ENCODE results near the gene PLPP2. TPM values are rescaled to one million over a fixed set of nuclear protein-coding genes. Genes with fewer than 3 reads are reported as not detected.

PLPP2 gene
- total and polyA plus RNA-seq, 9 of the 15 experiments (the other 6 are each of a cell fraction or from before 2014, with no cell fraction given): 0.51 to 4.4 (median 2.2) TPM; not detected in 1

GRCh38 chr19:283395-283794 lies 7.8 kb downstream of the PLPP2 start:
- Histone ChIP-seq H3K27ac (ENCODE audit: extremely low read depth, low read depth, low read length) (no peak overlapping the region), H3K9me3 (replicated peaks; ENCODE audit: control insufficient read depth, insufficient read depth, low read depth, low read length) (no peaks in the 10 kb centered on the region), H4K20me1 (replicated peaks; ENCODE audit: control insufficient read depth, insufficient read depth, low read length) (0 out of 2 replicates have a peak, but pooled peaks cover 8% of the 10 kb centered on the region), H3K4me2 (ENCODE audit: insufficient read depth, low read length) (no peak overlapping the region), H2AFZ (ENCODE audit: low read depth, low read length) (no peak overlapping the region), H3K4me1 (replicated peaks in 1 of 2; ENCODE audit: control insufficient read depth in 2 of 2, insufficient read depth in 2 of 2, low read length in 2 of 2) (peaks cover 0 to 21% of the 10 kb centered on the region in 2 experiments; a peak in 1 of 5 replicates), H3K9me1 (ENCODE audit: control insufficient read depth, insufficient read depth, low read length) (no peaks in the 10 kb centered on the region), H3K4me3 (no peak overlapping the region), H3K79me2 (ENCODE audit: control insufficient read depth, insufficient read depth, low read length) (no peaks in the 10 kb centered on the region), H3K27me3 (ENCODE audit: control insufficient read depth in 2 of 2, insufficient read depth in 2 of 2, low read length in 2 of 2) (peaks cover 0 to 7% of the 10 kb centered on the region in 2 experiments; a peak in 2 of 5 replicates), H3K9ac (ENCODE audit: insufficient read depth in 1 of 2, low read depth in 2 of 2, low read length in 2 of 2) (0 out of 4 replicates have a peak overlapping the region, but pooled peaks of 1 of the 2 experiments have one; percentile 53), H3K36me3 (ENCODE audit: control insufficient read depth, insufficient read depth, low read length) (no peaks in the 10 kb centered on the region)
- DNase-seq (ENCODE audit: extremely low read depth in 1 of 4, low spot score in 3 of 4) (peak in 1 of 4 experiments; percentile 8), FAIRE-seq (no peak), ATAC-seq (no peak)
- POLR2A ChIA-PET: interaction anchor here (0.6 kb wide), 1 partner anchor 9 kb away, joined by 3 read pairs; no protein-coding TSS in a partner anchor
- BruUV-seq (replicated peaks): no TSS peak
- intact Hi-C loops (cut with micrococcal nuclease): no loop called here
- CTCF ChIA-PET (ENCODE audit: low intra/inter-chr PET ratio): no interaction called here
- in situ Hi-C loops (cut with MboI): no loop called here
- WGBS (ENCODE audit: insufficient coverage, low coverage, missing lambda C conversion rate): 71% methylated on average over 8 of the region's 10 CpGs
- TF ChIP-seq HMG20B (CRISPR knock-in tag; IDR thresholded peaks at IDR 0.05): no peak

- no peaks in the 10 kb centered on the region for H3K79me2 ChIP-seq (ENCODE audit: control insufficient read depth, insufficient read depth, low read length)
- intact Hi-C loops (cut with micrococcal nuclease): no loop called here
- FAIRE-seq: no peak
Observed at GRCh38 chr19:282501-282900, 8.7 kb downstream of the PLPP2 start.

More at GRCh38 chr19:282501-282900, 8.7 kb downstream of the PLPP2 start:
- no peak overlapping the region for H3K4me2 ChIP-seq (ENCODE audit: insufficient read depth, low read length)
- ChIA-PET POLR2A (interaction anchor here (0.6 to 1.1 kb wide), 2 partner anchors 10 to 19 kb away, joined by 3 to 4 read pairs; no protein-coding TSS in a partner anchor), CTCF (ENCODE audit: low intra/inter-chr PET ratio) (no interaction called here)
- H3K27me3 ChIP-seq (ENCODE audit: control insufficient read depth in 2 of 2, insufficient read depth in 2 of 2, low read length in 2 of 2): peaks cover 0 to 13% of the 10 kb centered on the region in 2 experiments; a peak in 3 of 5 replicates
- no peaks in the 10 kb centered on the region for H3K9me1 ChIP-seq (ENCODE audit: control insufficient read depth, insufficient read depth, low read length)
- no TSS peak for BruUV-seq (replicated peaks)
- no peaks in the 10 kb centered on the region for H3K9me3 ChIP-seq (replicated peaks; ENCODE audit: control insufficient read depth, insufficient read depth, low read depth, low read length)
- no peak overlapping the region for H3K27ac ChIP-seq (ENCODE audit: extremely low read depth, low read depth, low read length)
- peaks cover 0 to 19% of the 10 kb centered on the region in 2 experiments; a peak in 1 of 5 replicates for H3K4me1 ChIP-seq (replicated peaks in 1 of 2; ENCODE audit: control insufficient read depth in 2 of 2, insufficient read depth in 2 of 2, low read length in 2 of 2)
- H2AFZ ChIP-seq (ENCODE audit: low read depth, low read length): no peak overlapping the region
- TF ChIP-seq RBM25 (IDR thresholded peaks at IDR 0.05; ENCODE audit: low read depth, low read length, severe bottlenecking): peak; percentile 41
- TF ChIP-seq KDM1A (IDR thresholded peaks at IDR 0.05): peak; percentile 35 to 67; a peak in 3 of 4 replicates
- peak; percentile 84 for TF ChIP-seq BCOR (IDR thresholded peaks at IDR 0.05)
- no peak for TF ChIP-seq SOX6 (IDR thresholded peaks at IDR 0.05)
- TF ChIP-seq ADNP (tag; IDR thresholded peaks at IDR 0.05): peak; percentile 66; the same call in 1 of the 2 replicates
- TF ChIP-seq ZNF511 (CRISPR knock-in tag; IDR thresholded peaks at IDR 0.05): no peak
- in situ Hi-C loops (cut with MboI): no loop called here
- WGBS (ENCODE audit: insufficient coverage, low coverage, missing lambda C conversion rate): 26% methylated on average over 10 of the region's 13 CpGs
- ATAC-seq (no peak), DNase-seq (ENCODE audit: extremely low read depth in 1 of 4, low spot score in 3 of 4) (peak in 1 of 4 experiments; percentile 24)
- no peak overlapping the region for H3K9ac ChIP-seq (ENCODE audit: insufficient read depth in 1 of 2, low read depth in 2 of 2, low read length in 2 of 2)
- no peak overlapping the region for H3K4me3 ChIP-seq
- H3K36me3 ChIP-seq (ENCODE audit: control insufficient read depth, insufficient read depth, low read length): no peaks in the 10 kb centered on the region
- 0 out of 2 replicates have a peak, but pooled peaks cover 8% of the 10 kb centered on the region for H4K20me1 ChIP-seq (replicated peaks; ENCODE audit: control insufficient read depth, insufficient read depth, low read length)

Data from K562 (cell line).